ENCODE data around the gene KANK4. TPM values are rescaled to one million over a fixed set of nuclear protein-coding genes. Genes with fewer than 3 reads are reported as not detected.

The KANK4 gene
- not detected in 2 replicates for total RNA-seq (2012; rRNA removed)
- polyA plus RNA-seq (2012; rRNA removed): not detected in 2 replicates
- polyA plus RNA-seq (2012; cell fraction: cytosol; rRNA removed): not detected in 2 replicates
- polyA plus RNA-seq (2012; cell fraction: nucleus; rRNA removed; ENCODE audit: low replicate concordance): not detected in 2 replicates
- not detected for Bru-seq, nascent RNA
- percentile 1 among the genes with signal in this experiment for BruChase-seq, experiment 1, labeled RNA remaining after a 6-hour chase
- BruChase-seq, experiment 2, labeled RNA remaining after a 2-hour chase: not detected
- long read RNA-seq: 0 reads

GRCh38 chr1:62318756-62319544, at the start of gene KANK4:
Gene KANK4, minus strand, starts transcription at chr1:62319434. Its CDS starts 37,870 bp downstream, at chr1:62281564.
- no peak within 1 kb of the TSS for H4K5ac ChIP-seq (ENCODE audit: low read depth, low read length)
- BruUV-seq (replicated peaks): no TSS peak
- WGBS, 2 experiments (ENCODE audit: extremely low coverage in 2 of 2, insufficient read length in 1 of 2): 3% methylated on average over 36 of the region's 84 CpGs; no CpG with 5 or more reads in 1 of the 2 experiments
- H2AFZ ChIP-seq (replicated peaks; ENCODE audit: low read length, poor library complexity): no peak within 1 kb of the TSS
- no peak within 1 kb of the TSS for H4K91ac ChIP-seq (ENCODE audit: insufficient read depth, low read depth, low read length)
- CTCF ChIA-PET: no interaction called here
- no peak within 1 kb of the TSS for H3K4me3 ChIP-seq (ENCODE audit: insufficient read depth, low read depth, low read length)
- H3K27me3 ChIP-seq (ENCODE audit: control insufficient read depth, insufficient read depth, low read length): peaks cover 19% of the 10 kb centered on the region
- POLR2A ChIA-PET (ENCODE audit: unreplicated experiment): no interaction called here
- no peak within 1 kb of the TSS for H2AK5ac ChIP-seq (ENCODE audit: low read depth, low read length)
- H4K20me1 ChIP-seq (ENCODE audit: insufficient read depth, low read length): no peaks in the 10 kb centered on the region
- H3K36me3 ChIP-seq (ENCODE audit: control insufficient read depth, insufficient read depth, low read length): no peaks in the 10 kb centered on the region
- intact Hi-C loops (cut with micrococcal nuclease): no loop called here
- no peaks in the 10 kb centered on the region for H3K4me1 ChIP-seq (ENCODE audit: control insufficient read depth, insufficient read depth, low read length)
- no peak within 1 kb of the TSS for H3K18ac ChIP-seq (ENCODE audit: low read depth, low read length)
- H3K4ac ChIP-seq (ENCODE audit: low read depth, low read length): no peak within 1 kb of the TSS
- no peak within 1 kb of the TSS for H3K4me2 ChIP-seq (ENCODE audit: low read depth, low read length)
- no peak for ATAC-seq (ENCODE audit: low read depth)
- H2BK15ac ChIP-seq (ENCODE audit: low read depth, low read length): no peak within 1 kb of the TSS
- no peak within 1 kb of the TSS for H3K23ac ChIP-seq (ENCODE audit: low read depth, low read length)
- no peak within 1 kb of the TSS for H2AK9ac ChIP-seq (replicated peaks; ENCODE audit: low read depth, low read length, poor library complexity)
- H2BK20ac ChIP-seq (ENCODE audit: low read depth, low read length): no peak within 1 kb of the TSS
- in situ Hi-C loops (cut with MboI; ENCODE audit: low sequenced_read_pairs): no loop called here
- no peak within 1 kb of the TSS for H3K9ac ChIP-seq (ENCODE audit: low read depth, low read length)
- H3K9me1 ChIP-seq (ENCODE audit: insufficient read depth, low read length): no peaks in the 10 kb centered on the region
- H3K56ac ChIP-seq (ENCODE audit: extremely low read depth, insufficient read depth, low read length): no peak within 1 kb of the TSS
- no peak for DNase-seq
- TF ChIP-seq MAFK (IDR thresholded peaks at IDR 0.05; ENCODE audit: low read depth, low read length) (no peak), USF2 (IDR thresholded peaks at IDR 0.05; ENCODE audit: low read depth, low read length) (no peak), POLR2A (IDR thresholded peaks at IDR 0.05; ENCODE audit: low read depth, low read length) (no peak), NFE2L2 (IDR thresholded peaks at IDR 0.05; ENCODE audit: low read depth, low read length) (no peak), CEBPB (IDR thresholded peaks at IDR 0.05; ENCODE audit: low read depth, low read length) (no peak), RAD21 (IDR thresholded peaks at IDR 0.05; ENCODE audit: low read length) (no peak), MAZ (IDR thresholded peaks at IDR 0.05; ENCODE audit: borderline replicate concordance, low read depth, low read length) (no peak), FOS (IDR thresholded peaks at IDR 0.05; ENCODE audit: low read depth, low read length) (no peak), RCOR1 (IDR thresholded peaks at IDR 0.05; ENCODE audit: insufficient replicate concordance, low read length) (no peak)
- TF ChIP-seq, protein P1, sequence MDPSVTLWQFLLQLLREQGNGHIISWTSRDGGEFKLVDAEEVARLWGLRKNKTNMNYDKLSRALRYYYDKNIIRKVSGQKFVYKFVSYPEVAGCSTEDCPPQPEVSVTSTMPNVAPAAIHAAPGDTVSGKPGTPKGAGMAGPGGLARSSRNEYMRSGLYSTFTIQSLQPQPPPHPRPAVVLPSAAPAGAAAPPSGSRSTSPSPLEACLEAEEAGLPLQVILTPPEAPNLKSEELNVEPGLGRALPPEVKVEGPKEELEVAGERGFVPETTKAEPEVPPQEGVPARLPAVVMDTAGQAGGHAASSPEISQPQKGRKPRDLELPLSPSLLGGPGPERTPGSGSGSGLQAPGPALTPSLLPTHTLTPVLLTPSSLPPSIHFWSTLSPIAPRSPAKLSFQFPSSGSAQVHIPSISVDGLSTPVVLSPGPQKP (IDR thresholded peaks at IDR 0.05; ENCODE audit: borderline replicate concordance, low read depth, low read length): no peak
- dilution Hi-C loops (cut with HindIII; ENCODE audit: low sequenced_read_pairs, unreplicated experiment): no loop called here
- no peak within 1 kb of the TSS for H2BK5ac ChIP-seq (ENCODE audit: low read depth, low read length, poor library complexity, severe bottlenecking)
- H4K8ac ChIP-seq (ENCODE audit: low read depth in 2 of 2, low read length in 2 of 2): no peak within 1 kb of the TSS
- H2BK120ac ChIP-seq (ENCODE audit: low read depth, low read length): no peak within 1 kb of the TSS
- no peaks in the 10 kb centered on the region for H3K9me3 ChIP-seq (ENCODE audit: control insufficient read depth, insufficient read depth, low read length)
- no peaks in the 10 kb centered on the region for H3K79me1 ChIP-seq (ENCODE audit: low read depth in 1 of 2, low read length in 2 of 2)
- no peak within 1 kb of the TSS for H3K14ac ChIP-seq (replicated peaks; ENCODE audit: low read depth, low read length)
- H3K27ac ChIP-seq (ENCODE audit: insufficient read depth, low read length): no peak within 1 kb of the TSS

All from IMR-90 (cell line).